ENCODE data around the gene CEACAM1. TPM values are rescaled to one million over a fixed set of nuclear protein-coding genes. Genes with fewer than 3 reads are reported as not detected.

Gene CEACAM1
- total RNA-seq (2022) (7.1 and 9.9 TPM in 2 replicates), Bru-seq, nascent RNA (percentile 43 among the genes with signal in this experiment), BruChase-seq, experiment 1, labeled RNA remaining after a 2-hour chase (percentile 45 among the genes with signal in this experiment), BruChase-seq, experiment 2, labeled RNA remaining after a 6-hour chase (percentile 58 among the genes with signal in this experiment)
- long read RNA-seq, transcript CEACAM1-207 (8 exons, 3,427 nt), result major isoform, 19 of 35 reads
- long read RNA-seq, transcript CEACAM1-208 (7 exons, 1,263 nt), result minor isoform, 5 of 35 reads
- long read RNA-seq, partial matches to known transcripts, result 3 of 35 reads
- long read RNA-seq, other reads (novel, unspliced or antisense), result 5 of 35 reads

- Mint-ChIP-seq H3K27me3 (ENCODE audit: insufficient read depth, unreplicated experiment) (no peaks in the 10 kb centered on the region), H3K4me3 (ENCODE audit: unreplicated experiment) (peak within 1 kb of the TSS; percentile 27), H3K9me3 (ENCODE audit: unreplicated experiment) (no peaks in the 10 kb centered on the region), H3K36me3 (ENCODE audit: insufficient read depth, unreplicated experiment) (no peaks in the 10 kb centered on the region), H3K4me1 (ENCODE audit: low read depth, unreplicated experiment) (peaks cover 32% of the 10 kb centered on the region), H3K27ac (ENCODE audit: unreplicated experiment) (peak within 1 kb of the TSS; percentile 27)
- Histone ChIP-seq H3K36me3 (ENCODE audit: control insufficient read depth, insufficient read depth, low read length) (no peaks in the 10 kb centered on the region), H3K9me3 (no peaks in the 10 kb centered on the region), H3K4me1 (peaks cover 17% of the 10 kb centered on the region), H3K4me3 (ENCODE audit: low read depth, low read length) (0 out of 2 replicates have a peak within 1 kb of the TSS, but pooled peaks have one; percentile 3), H3K27me3 (replicated peaks; ENCODE audit: control insufficient read depth, insufficient read depth, low read length) (no peaks in the 10 kb centered on the region)
- ChIA-PET POLR2A (interaction anchor here (0.8 kb wide), 1 partner anchor 132 kb away, joined by 3 read pairs; no protein-coding TSS in a partner anchor), CTCF (interaction anchor here (0.6 to 4.6 kb wide), 10 partner anchors 8 to 120 kb away, joined by 3 to 70 read pairs (median 6); no protein-coding TSS in a partner anchor)
- BruUV-seq (replicated peaks), result no TSS peak
- peak; percentile 33 to 65 for DNase-seq
- intact Hi-C loops (cut with micrococcal nuclease; ENCODE audit: unreplicated experiment), result loop anchor here (1.0 kb wide), 5 partner anchors 30 to 90 kb away; no protein-coding TSS in a partner anchor
- no peak for TF ChIP-seq CTCF (IDR thresholded peaks at IDR 0.05; ENCODE audit: insufficient read depth in 1 of 2, low read depth in 1 of 2, low read length in 1 of 2, severe bottlenecking in 1 of 2, unreplicated experiment in 1 of 2)
Measured at GRCh38 chr19:42528354-42529247, at the start of gene CEACAM1. TSS of gene CEACAM1 (minus strand) at chr19:42528481. CDS start at chr19:42528374, 107 bp downstream.

- ChIA-PET POLR2A (no interaction called here), CTCF (no interaction called here)
- Mint-ChIP-seq H3K4me3 (ENCODE audit: unreplicated experiment) (no peak overlapping the region), H3K4me1 (ENCODE audit: low read depth, unreplicated experiment) (no peaks in the 10 kb centered on the region), H3K27ac (ENCODE audit: unreplicated experiment) (no peak overlapping the region), H3K36me3 (ENCODE audit: insufficient read depth, unreplicated experiment) (no peaks in the 10 kb centered on the region), H3K27me3 (ENCODE audit: insufficient read depth, unreplicated experiment) (no peaks in the 10 kb centered on the region), H3K9me3 (ENCODE audit: unreplicated experiment) (no peaks in the 10 kb centered on the region)
- no peak for DNase-seq
- Histone ChIP-seq H3K36me3 (ENCODE audit: control insufficient read depth, insufficient read depth, low read length) (no peaks in the 10 kb centered on the region), H3K9me3 (no peaks in the 10 kb centered on the region), H3K4me1 (peaks cover 10% of the 10 kb centered on the region), H3K4me3 (ENCODE audit: low read depth, low read length) (no peak overlapping the region), H3K27me3 (replicated peaks; ENCODE audit: control insufficient read depth, insufficient read depth, low read length) (no peaks in the 10 kb centered on the region)
- intact Hi-C loops (cut with micrococcal nuclease; ENCODE audit: unreplicated experiment), result no loop called here
- no peak for TF ChIP-seq CTCF (IDR thresholded peaks at IDR 0.05; ENCODE audit: insufficient read depth in 1 of 2, low read depth in 1 of 2, low read length in 1 of 2, severe bottlenecking in 1 of 2, unreplicated experiment in 1 of 2)
- no TSS peak for BruUV-seq (replicated peaks)
Measured at GRCh38 chr19:42577016-42577415, 48.7 kb upstream of the CEACAM1 start.

GRCh38 chr19:42576241-42576640 lies 48.0 kb upstream of the CEACAM1 start:
- Histone ChIP-seq H3K27me3 (replicated peaks; ENCODE audit: control insufficient read depth, insufficient read depth, low read length) (no peaks in the 10 kb centered on the region), H3K4me1 (peaks cover 10% of the 10 kb centered on the region), H3K36me3 (ENCODE audit: control insufficient read depth, insufficient read depth, low read length) (no peaks in the 10 kb centered on the region), H3K4me3 (ENCODE audit: low read depth, low read length) (no peak overlapping the region), H3K9me3 (no peaks in the 10 kb centered on the region)
- no peaks in the 10 kb centered on the region for H3K27me3 Mint-ChIP-seq (ENCODE audit: insufficient read depth, unreplicated experiment)
- no TSS peak for BruUV-seq (replicated peaks)
- TF ChIP-seq CTCF (IDR thresholded peaks at IDR 0.05; ENCODE audit: insufficient read depth in 1 of 2, low read depth in 1 of 2, low read length in 1 of 2, severe bottlenecking in 1 of 2, unreplicated experiment in 1 of 2), result no peak
- intact Hi-C loops (cut with micrococcal nuclease; ENCODE audit: unreplicated experiment), result no loop called here
- CTCF ChIA-PET, result no interaction called here
- H3K27ac Mint-ChIP-seq (ENCODE audit: unreplicated experiment), result no peak overlapping the region
- POLR2A ChIA-PET, result no interaction called here
- no peaks in the 10 kb centered on the region for H3K36me3 Mint-ChIP-seq (ENCODE audit: insufficient read depth, unreplicated experiment)
- no peaks in the 10 kb centered on the region for H3K9me3 Mint-ChIP-seq (ENCODE audit: unreplicated experiment)
- H3K4me3 Mint-ChIP-seq (ENCODE audit: unreplicated experiment), result no peak overlapping the region
- DNase-seq, result no peak
- H3K4me1 Mint-ChIP-seq (ENCODE audit: low read depth, unreplicated experiment), result no peaks in the 10 kb centered on the region

Data from Caco-2 (cell line).